ENCODE measurements around the gene MYBPC3. TPM values are rescaled to one million over a fixed set of nuclear protein-coding genes. Genes with fewer than 3 reads are reported as not detected.
"Not testable (repeated sequence)": the region's sequence is repeated elsewhere in the genome, so short reads cannot be mapped to it uniquely, and the experiment has no call there.

Gene MYBPC3
- total RNA-seq, 2 experiments from 2014 or later: not detected

DNA sequence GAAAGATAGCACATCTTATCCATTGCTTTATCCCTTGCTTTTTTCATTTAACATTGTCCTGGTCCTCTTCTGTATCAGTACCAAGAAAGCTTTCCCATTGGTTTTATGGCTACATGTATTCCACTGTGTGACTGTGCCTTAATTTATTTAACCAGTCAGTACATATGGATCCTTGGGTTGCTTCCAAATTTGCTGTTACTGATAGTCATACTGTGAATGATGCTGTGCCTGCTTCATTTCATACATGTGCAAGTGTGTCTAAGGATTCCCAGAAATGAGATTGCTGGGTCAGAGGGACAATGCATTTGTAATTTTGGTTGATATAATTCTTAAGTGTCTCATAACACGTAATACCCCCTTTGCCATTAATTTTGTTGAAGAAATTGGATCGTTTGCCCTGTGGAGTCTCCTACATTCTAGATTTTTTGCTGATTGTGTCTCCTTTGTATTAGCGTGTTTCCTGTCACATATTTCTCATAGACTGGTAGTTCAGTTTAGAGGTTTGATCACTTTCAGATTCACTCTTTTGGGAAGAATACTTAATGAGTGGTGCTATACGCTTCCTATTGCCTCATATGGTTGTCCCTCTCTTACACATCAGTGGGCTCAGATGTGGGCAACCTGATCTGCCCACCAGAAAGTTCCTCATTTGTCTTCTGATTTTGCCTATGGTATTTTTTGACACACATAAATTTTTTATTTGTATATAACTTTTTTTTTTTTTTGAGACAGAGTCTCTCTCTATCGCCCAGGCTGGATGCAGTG is 35.3 kb downstream of the MYBPC3 start:
- H3K27me3 Mint-ChIP-seq (ENCODE audit: low read depth): no peaks in the 10 kb centered on the region
- peaks cover 19% of the 10 kb centered on the region for H3K36me3 Mint-ChIP-seq (ENCODE audit: low read depth)
- no peak for DNase-seq
- no peak overlapping the region for H3K4me3 Mint-ChIP-seq
- CTCF ChIA-PET: interaction anchor here (1.3 kb wide), 1 partner anchor 13 kb away, joined by 3 read pairs; no protein-coding TSS in a partner anchor
- H3K4me1 Mint-ChIP-seq (ENCODE audit: low read depth): peaks cover 4% of the 10 kb centered on the region
- no peaks in the 10 kb centered on the region for H3K9me3 Mint-ChIP-seq
- intact Hi-C loops (cut with micrococcal nuclease): no loop called here
- H3K27ac Mint-ChIP-seq: no peak overlapping the region

GRCh38 chr11:47316501-47316900 is 36.0 kb downstream of the MYBPC3 start:
- H3K27me3 Mint-ChIP-seq (ENCODE audit: low read depth); H3K27ac Mint-ChIP-seq; H3K4me3 Mint-ChIP-seq; H3K4me1 Mint-ChIP-seq (ENCODE audit: low read depth); DNase-seq; H3K9me3 Mint-ChIP-seq; intact Hi-C loops (cut with micrococcal nuclease): not testable (repeated sequence)
- peaks cover 20% of the 10 kb centered on the region for H3K36me3 Mint-ChIP-seq (ENCODE audit: low read depth)
- CTCF ChIA-PET: interaction anchor here (1.3 kb wide), 1 partner anchor 12 kb away, joined by 3 read pairs; no protein-coding TSS in a partner anchor

GRCh38 chr11:47314992-47315391 is 37.5 kb downstream of the MYBPC3 start:
- Mint-ChIP-seq H3K4me3 (no peak overlapping the region), H3K36me3 (ENCODE audit: low read depth) (peaks cover 21% of the 10 kb centered on the region), H3K27me3 (ENCODE audit: low read depth) (no peaks in the 10 kb centered on the region), H3K9me3 (no peaks in the 10 kb centered on the region), H3K27ac (no peak overlapping the region), H3K4me1 (ENCODE audit: low read depth) (peaks cover 4% of the 10 kb centered on the region)
- intact Hi-C loops (cut with micrococcal nuclease): no loop called here
- CTCF ChIA-PET: no interaction called here
- no peak for DNase-seq

GRCh38 chr11:47308050-47308823 is 44.3 kb downstream of the MYBPC3 start:
- no peaks in the 10 kb centered on the region for H3K27me3 Mint-ChIP-seq (ENCODE audit: low read depth)
- H3K4me1 Mint-ChIP-seq (ENCODE audit: low read depth): peaks cover 5% of the 10 kb centered on the region
- no peaks in the 10 kb centered on the region for H3K9me3 Mint-ChIP-seq
- intact Hi-C loops (cut with micrococcal nuclease): no loop called here
- no peak for DNase-seq
- no peak overlapping the region for H3K27ac Mint-ChIP-seq
- H3K4me3 Mint-ChIP-seq: no peak overlapping the region
- CTCF ChIA-PET: no interaction called here
- H3K36me3 Mint-ChIP-seq (ENCODE audit: low read depth): peaks cover 32% of the 10 kb centered on the region

DNA sequence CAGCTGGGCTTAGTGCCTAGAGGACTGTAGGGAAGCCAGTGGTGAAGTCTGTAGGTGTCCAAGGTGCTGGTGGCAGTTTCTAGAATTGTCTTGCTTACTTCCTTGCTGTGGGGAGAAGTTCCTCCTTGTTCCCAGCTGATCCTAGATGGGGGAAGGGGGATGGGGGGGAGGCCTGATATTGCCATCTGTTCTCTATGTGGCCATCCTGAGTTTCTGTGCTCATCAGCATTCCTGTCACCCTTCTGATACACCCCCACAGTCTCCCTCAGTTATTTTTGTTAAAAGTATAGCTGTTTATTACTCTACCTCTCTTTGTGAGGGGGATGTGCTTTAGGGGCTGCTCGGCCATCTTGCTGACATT is 46.0 kb downstream of the MYBPC3 start:
- DNase-seq: no peak
- Mint-ChIP-seq H3K36me3 (ENCODE audit: low read depth) (peaks cover 43% of the 10 kb centered on the region), H3K4me3 (no peak overlapping the region), H3K9me3 (peaks cover 6% of the 10 kb centered on the region), H3K27me3 (ENCODE audit: low read depth) (no peaks in the 10 kb centered on the region), H3K4me1 (ENCODE audit: low read depth) (peaks cover 11% of the 10 kb centered on the region), H3K27ac (no peak overlapping the region)
- CTCF ChIA-PET: interaction anchor here (0.6 kb wide), 2 partner anchors 91 to 260 kb away, joined by 3 to 5 read pairs; no protein-coding TSS in a partner anchor
- intact Hi-C loops (cut with micrococcal nuclease): no loop called here

- Mint-ChIP-seq H3K4me3 (no peak overlapping the region), H3K27ac (no peak overlapping the region), H3K9me3 (peaks cover 6% of the 10 kb centered on the region), H3K36me3 (ENCODE audit: low read depth) (peaks cover 46% of the 10 kb centered on the region), H3K4me1 (ENCODE audit: low read depth) (peaks cover 11% of the 10 kb centered on the region), H3K27me3 (ENCODE audit: low read depth) (no peaks in the 10 kb centered on the region)
- intact Hi-C loops (cut with micrococcal nuclease): no loop called here
- no peak for DNase-seq
- CTCF ChIA-PET: interaction anchor here (0.6 kb wide), 2 partner anchors 91 to 261 kb away, joined by 3 to 5 read pairs; no protein-coding TSS in a partner anchor
Observed at GRCh38 chr11:47305734-47306483, 46.6 kb downstream of the MYBPC3 start.

DNA sequence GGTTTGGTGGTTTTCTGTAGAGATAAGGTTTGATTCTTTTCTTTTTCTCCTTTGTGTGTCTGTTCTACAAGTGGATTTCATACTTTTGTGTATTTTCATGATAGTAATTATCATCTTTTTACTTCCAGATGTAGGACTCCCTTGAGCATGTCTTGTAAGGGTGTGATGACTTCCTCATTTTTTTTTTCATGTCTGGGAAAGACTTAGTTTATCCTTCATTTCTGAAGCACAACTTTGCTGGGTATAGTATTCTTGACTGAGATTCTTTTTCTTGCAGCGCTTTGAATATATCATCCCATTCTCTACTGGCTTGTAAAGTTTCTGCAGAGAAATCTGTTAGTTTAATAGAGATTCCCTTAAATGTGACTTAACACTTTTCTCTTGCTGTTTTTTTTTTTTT is 49.6 kb downstream of the MYBPC3 start:
- Mint-ChIP-seq H3K4me1 (ENCODE audit: low read depth) (peaks cover 11% of the 10 kb centered on the region), H3K27ac (peak overlapping the region; percentile 57), H3K4me3 (no peak overlapping the region), H3K36me3 (ENCODE audit: low read depth) (peaks cover 66% of the 10 kb centered on the region), H3K9me3 (peaks cover 7% of the 10 kb centered on the region), H3K27me3 (ENCODE audit: low read depth) (no peaks in the 10 kb centered on the region)
- CTCF ChIA-PET: no interaction called here
- DNase-seq: no peak
- intact Hi-C loops (cut with micrococcal nuclease): no loop called here

- no peak for DNase-seq
- intact Hi-C loops (cut with micrococcal nuclease): no loop called here
- Mint-ChIP-seq H3K4me3 (no peak overlapping the region), H3K9me3 (peaks cover 7% of the 10 kb centered on the region), H3K27me3 (ENCODE audit: low read depth) (no peaks in the 10 kb centered on the region), H3K4me1 (ENCODE audit: low read depth) (peaks cover 8% of the 10 kb centered on the region), H3K27ac (no peak overlapping the region), H3K36me3 (ENCODE audit: low read depth) (peaks cover 62% of the 10 kb centered on the region)
- CTCF ChIA-PET: interaction anchor here (0.6 kb wide), 1 partner anchor 52 kb away, joined by 3 read pairs; no protein-coding TSS in a partner anchor
Observed at GRCh38 chr11:47299078-47299477, 53.4 kb downstream of the MYBPC3 start.

DNA sequence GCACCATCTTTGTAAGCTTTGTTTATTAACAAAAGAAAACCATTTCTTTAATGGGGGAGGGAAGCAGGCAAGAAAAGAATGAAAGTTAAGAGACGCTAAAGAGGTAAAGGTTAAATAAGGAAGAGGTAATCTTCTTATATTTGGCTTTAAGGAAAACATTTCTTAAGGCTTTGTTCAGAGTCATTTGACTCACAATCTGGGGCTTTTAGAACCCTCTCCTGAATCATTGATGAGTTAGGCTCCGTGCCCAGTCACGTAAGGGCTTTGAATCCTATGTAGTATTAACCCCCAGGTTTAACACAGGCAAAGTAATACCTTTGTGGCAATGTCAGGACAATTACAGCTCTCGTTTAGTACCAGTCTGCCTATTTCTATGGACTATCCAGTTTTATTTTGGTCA is 56.5 kb downstream of the MYBPC3 start:
- Mint-ChIP-seq H3K4me3 (no peak overlapping the region), H3K27ac (no peak overlapping the region), H3K9me3 (peaks cover 1% of the 10 kb centered on the region), H3K4me1 (ENCODE audit: low read depth) (no peaks in the 10 kb centered on the region), H3K27me3 (ENCODE audit: low read depth) (no peaks in the 10 kb centered on the region), H3K36me3 (ENCODE audit: low read depth) (peaks cover 36% of the 10 kb centered on the region)
- CTCF ChIA-PET: interaction anchor here (0.9 to 2.1 kb wide), 2 partner anchors 25 to 78 kb away, joined by 4 to 5 read pairs; no protein-coding TSS in a partner anchor
- no peak for DNase-seq
- intact Hi-C loops (cut with micrococcal nuclease): no loop called here

GRCh38 chr11:47295385-47295784 is 57.1 kb downstream of the MYBPC3 start:
- Mint-ChIP-seq H3K27me3 (ENCODE audit: low read depth) (no peaks in the 10 kb centered on the region), H3K9me3 (no peaks in the 10 kb centered on the region), H3K4me3 (no peak overlapping the region), H3K27ac (peak overlapping the region; percentile 28), H3K4me1 (ENCODE audit: low read depth) (no peaks in the 10 kb centered on the region), H3K36me3 (ENCODE audit: low read depth) (peaks cover 32% of the 10 kb centered on the region)
- intact Hi-C loops (cut with micrococcal nuclease): no loop called here
- no peak for DNase-seq
- CTCF ChIA-PET: interaction anchor here (0.9 to 2.1 kb wide), 2 partner anchors 24 to 79 kb away, joined by 4 to 5 read pairs; no protein-coding TSS in a partner anchor

DNA sequence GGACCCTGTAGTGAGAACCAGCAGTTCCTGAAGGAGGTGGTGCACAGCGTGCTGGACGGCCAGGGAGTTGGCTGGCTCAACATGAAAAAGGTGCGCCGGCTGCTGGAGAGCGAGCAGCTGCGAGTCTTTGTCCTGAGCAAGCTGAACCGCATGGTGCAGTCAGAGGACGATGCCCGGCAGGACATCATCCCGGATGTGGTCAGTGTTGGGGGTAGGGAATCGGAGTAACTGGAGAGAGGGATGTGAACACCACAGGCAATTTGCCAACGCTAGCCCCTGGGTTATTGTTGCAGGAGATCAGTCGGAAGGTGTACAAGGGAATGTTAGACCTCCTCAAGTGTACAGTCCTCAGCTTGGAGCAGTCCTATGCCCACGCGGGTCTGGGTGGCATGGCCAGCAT is 62.6 kb downstream of the MYBPC3 start:
- no peak overlapping the region for H3K4me3 Mint-ChIP-seq
- H3K36me3 Mint-ChIP-seq (ENCODE audit: low read depth): peaks cover 17% of the 10 kb centered on the region
- H3K9me3 Mint-ChIP-seq: no peaks in the 10 kb centered on the region
- CTCF ChIA-PET: interaction anchor here (1.7 kb wide), 1 partner anchor 9 kb away, joined by 4 read pairs; no protein-coding TSS in a partner anchor
- intact Hi-C loops (cut with micrococcal nuclease): no loop called here
- H3K4me1 Mint-ChIP-seq (ENCODE audit: low read depth): no peaks in the 10 kb centered on the region
- no peak overlapping the region for H3K27ac Mint-ChIP-seq
- no peaks in the 10 kb centered on the region for H3K27me3 Mint-ChIP-seq (ENCODE audit: low read depth)
- no peak for DNase-seq

GRCh38 chr11:47288066-47288465 is 64.4 kb downstream of the MYBPC3 start:
- intact Hi-C loops (cut with micrococcal nuclease): no loop called here
- peaks cover 24% of the 10 kb centered on the region for H3K36me3 Mint-ChIP-seq (ENCODE audit: low read depth)
- CTCF ChIA-PET: no interaction called here
- no peaks in the 10 kb centered on the region for H3K27me3 Mint-ChIP-seq (ENCODE audit: low read depth)
- H3K4me1 Mint-ChIP-seq (ENCODE audit: low read depth): no peaks in the 10 kb centered on the region
- H3K4me3 Mint-ChIP-seq: no peak overlapping the region
- H3K27ac Mint-ChIP-seq: no peak overlapping the region
- no peak for DNase-seq
- H3K9me3 Mint-ChIP-seq: no peaks in the 10 kb centered on the region

Data from activated naive CD4-positive, alpha-beta T cell treated with anti-CD3 and anti-CD28 coated beads for 36 hours (primary cell).